Heart left ventricle (tissue), 16 donors: ENCODE results near the gene ZDHHC14. TPM values are rescaled to one million over a fixed set of nuclear protein-coding genes. Genes with fewer than 3 reads are reported as not detected.

ENCODE experiments used
- ATAC-seq, 4 donors: fragments of 200-7000 bp; cut with Tn5 transposase; one replicate each; pipeline ENCODE4 v1.9.1; 2020 to 2022; ENCODE audit warnings: moderate library complexity in 4 of 4, mild to moderate bottlenecking in 3 of 4, moderate number of reproducible peaks in 1 of 4
- DNase-seq, 5 donors: peaks; one replicate each; pipeline ENCODE4 v3.0.0-alpha.2; 2020
- H3K27ac ChIP-seq, 12 donors: fragments of 200-600 bp; sonication (generic) in 4 of 12; one replicate each; pipeline versions ENCODE4 v1.5.0 to v1.8.0; 2016 to 2022; ENCODE audit warnings: mild to moderate bottlenecking in 2 of 12
- H3K27me3 ChIP-seq, 9 donors: fragments of 200-600 bp; sonication (generic) in 2 of 9; one replicate each; pipeline versions ENCODE4 v1.5.1 to v1.8.0; 2016 to 2022; ENCODE audit warnings: mild to moderate bottlenecking in 3 of 9
- H3K36me3 ChIP-seq, 9 donors: fragments of 200-600 bp; sonication (generic) in 2 of 9; one replicate each; pipeline versions ENCODE4 v1.5.0 to v1.8.0; 2018 to 2022; ENCODE audit warnings: mild to moderate bottlenecking in 2 of 9
- H3K4me1 ChIP-seq, 12 donors: fragments of 200-600 bp; sonication (generic) in 4 of 12; one replicate each; pipeline versions ENCODE4 v1.5.0 to v1.8.0; 2016 to 2022; ENCODE audit warnings: mild to moderate bottlenecking in 3 of 12
- H3K4me3 ChIP-seq, 12 donors: fragments of 200-600 bp; sonication (generic) in 4 of 12; one replicate each; pipeline versions ENCODE4 v1.5.0 to v1.8.0; 2017 to 2022; ENCODE audit warnings: mild to moderate bottlenecking in 9 of 12, moderate library complexity in 4 of 12
- H3K9me3 ChIP-seq, 12 donors: fragments of 200-600 bp; sonication (generic) in 4 of 12; one replicate each; pipeline versions ENCODE4 v1.5.0 to v1.8.0; 2016 to 2022; ENCODE audit warnings: mild to moderate bottlenecking in 1 of 12
- POLR2A ChIP-seq, 2 donors: fragments of 450-650 bp; IDR thresholded peaks; one replicate each; pipeline ENCODE4 v1.6.1; 2017; ENCODE audit warnings: antibody characterized with exemption in 2 of 2, mild to moderate bottlenecking in 2 of 2, moderate library complexity in 2 of 2
- WGBS, 4 donors: extraction: QIAGEN DNeasy Blood & Tissue Kit in 2 of 4; methylation state at CpG; one replicate each; pipeline versions ENCODE4 v1.1.5 to v1.1.7; 2013 to 2018; 5-methylcytosine and 5-hydroxymethylcytosine counted together
- intact Hi-C, 10 donors: fragments of 100-400 bp; cut with DNase I; formaldehyde crosslinking; loops; one replicate each; pipeline versions ENCODE4 v1.11.1 to v1.14.2; 2022
- polyA plus RNA-seq, 2 donors: library from polyadenylated mRNA; stranded (reverse); fragments of 200-250 nt; gene quantifications; one replicate each; pipeline ENCODE4 v1.2.3, GENCODE V29; 2013
- total RNA-seq, 9 donors: library from RNA; depleted of rRNA in 2 of 9; stranded (reverse); fragments of >200 nt in 2 of 9; fragmentation: NEBNext Ultra II Directional in 3 of 9; extraction: Animal tissue kit (Norgen Biotek cat#: 25700) in 3 of 9; gene quantifications; one replicate each; pipeline versions ENCODE4 v1.1.0 to v1.2.4, GENCODE V29; 2016 to 2023
- TF ChIP-seq, protein P1 (sequence below), 12 donors: fragments of 200-600 bp; sonication (generic) in 4 of 12; IDR thresholded peaks; one replicate each; pipeline versions ENCODE4 v1.5.0 to v1.8.0; 2018 to 2022; ENCODE audit warnings: antibody characterized with exemption in 12 of 12, mild to moderate bottlenecking in 5 of 12
- donor health status: ischemic (EF 13 %, LVEDD 7.1; RV severe dilation, severe dysfunction).
- donor health status: healthy with polysubstance abuse.
- donor health status: DM: no; HTN: yes; CAD: no.
- donor health status: DM: no; HTN: no; CAD: no.
- donor health status: ischemic (EF 25% LVEDD 6.9; RV normal size, moderate dysfunction).
- donor health status: ischemic (EF 25% LVEDD 5.7; RV mildly dilated, moderate dysfunction).
- donor health status: healthy.
- donor health status: DM: yes; HTN: yes; CAD: no.
- donor health status: ischemic (EF 35%, LVEDD 5.7; RV mildly dilated, moderate dysfunction).
- donor health status: nonischemic (EF 11% LVEDD 7.7; RV severe dilation, severe dysfunction).
- donor health status: DM: yes; HTN: yes; CAD: no.
- donor health status: PGD.
- donor health status: ischemic (EF 29% LVEDD 5.4; RV normal size, mild dysfunction).
- donor health status: nonischemic (EF 23%, LVEDD 6.1; RV moderate dilation, normal function).

ZDHHC14 gene
- total and polyA plus RNA-seq, 11 donors, result 7.0 to 25.8 (median 15.4) TPM

DNA sequence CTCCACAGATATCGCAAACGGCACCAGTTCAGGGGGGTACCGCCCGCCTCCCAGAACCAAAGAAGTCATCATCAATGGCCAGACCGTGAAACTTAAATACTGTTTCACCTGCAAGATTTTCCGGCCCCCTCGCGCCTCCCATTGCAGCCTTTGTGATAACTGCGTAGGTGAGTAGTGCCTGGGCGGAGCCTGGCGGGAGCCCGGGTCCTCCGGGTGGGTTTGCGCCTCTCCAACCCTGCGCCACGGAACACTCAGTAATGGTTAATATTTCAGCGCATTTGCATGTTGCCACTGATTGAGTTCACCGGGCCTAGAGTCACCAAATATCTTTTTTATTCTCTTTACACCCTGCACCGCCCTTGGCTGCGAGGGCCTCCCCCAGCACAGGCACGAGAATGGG is 212.0 kb downstream of the ZDHHC14 start:
- Histone ChIP-seq H3K4me3 (peak overlapping the region in 1 of 12 donors; percentile 34), H3K4me1 (peaks cover 0 to 8% (median 2%) of the 10 kb centered on the region in 12 donors), H3K27me3 (no peaks in the 10 kb centered on the region), H3K27ac (no peak overlapping the region), H3K36me3 (peaks cover 0 to 7% (median 0%) of the 10 kb centered on the region in 9 donors), H3K9me3 (peaks cover 0 to 20% (median 2%) of the 10 kb centered on the region in 12 donors)
- no peak for DNase-seq
- no peak for ATAC-seq
- intact Hi-C loops, result loop anchor here in 3 of 10 donors (10.0 kb wide), 2 partner anchors 208 to 268 kb away; partner anchors contain the start of genes ZDHHC14 (in 2 of the 3) and TMEM242 (in 1 of the 3)
- TF ChIP-seq POLR2A (IDR thresholded peaks at IDR 0.05), result no peak
- TF ChIP-seq, protein P1, sequence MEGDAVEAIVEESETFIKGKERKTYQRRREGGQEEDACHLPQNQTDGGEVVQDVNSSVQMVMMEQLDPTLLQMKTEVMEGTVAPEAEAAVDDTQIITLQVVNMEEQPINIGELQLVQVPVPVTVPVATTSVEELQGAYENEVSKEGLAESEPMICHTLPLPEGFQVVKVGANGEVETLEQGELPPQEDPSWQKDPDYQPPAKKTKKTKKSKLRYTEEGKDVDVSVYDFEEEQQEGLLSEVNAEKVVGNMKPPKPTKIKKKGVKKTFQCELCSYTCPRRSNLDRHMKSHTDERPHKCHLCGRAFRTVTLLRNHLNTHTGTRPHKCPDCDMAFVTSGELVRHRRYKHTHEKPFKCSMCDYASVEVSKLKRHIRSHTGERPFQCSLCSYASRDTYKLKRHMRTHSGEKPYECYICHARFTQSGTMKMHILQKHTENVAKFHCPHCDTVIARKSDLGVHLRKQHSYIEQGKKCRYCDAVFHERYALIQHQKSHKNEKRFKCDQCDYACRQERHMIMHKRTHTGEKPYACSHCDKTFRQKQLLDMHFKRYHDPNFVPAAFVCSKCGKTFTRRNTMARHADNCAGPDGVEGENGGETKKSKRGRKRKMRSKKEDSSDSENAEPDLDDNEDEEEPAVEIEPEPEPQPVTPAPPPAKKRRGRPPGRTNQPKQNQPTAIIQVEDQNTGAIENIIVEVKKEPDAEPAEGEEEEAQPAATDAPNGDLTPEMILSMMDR (IDR thresholded peaks at IDR 0.05), result no peak
- 89 to 97% (median 94%) methylated on average over 21 of the region's 21 CpGs for WGBS, 4 donors

DNA sequence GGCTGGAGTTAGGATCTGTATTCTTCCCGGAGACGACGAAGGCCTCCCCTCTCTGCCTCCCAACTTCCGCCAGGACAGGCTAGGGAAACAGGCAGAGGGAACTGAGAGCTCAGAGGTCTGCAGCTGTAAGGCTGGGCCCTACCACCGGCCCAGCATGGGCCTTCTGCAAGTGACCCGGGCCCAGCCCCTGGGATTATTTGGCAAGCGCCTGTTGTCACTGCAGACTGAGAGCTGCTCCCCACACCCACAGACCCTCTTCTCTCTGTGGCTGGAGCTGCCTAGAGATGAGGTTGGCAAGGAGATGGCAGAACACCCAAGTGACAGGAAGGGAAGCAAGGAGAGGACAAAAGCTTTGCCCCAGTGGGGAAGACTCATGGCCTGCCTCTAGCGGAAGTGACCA is 212.6 kb downstream of the ZDHHC14 start:
- Histone ChIP-seq H3K27ac (no peak overlapping the region), H3K4me3 (no peak overlapping the region), H3K36me3 (peaks cover 0 to 7% (median 0%) of the 10 kb centered on the region in 9 donors), H3K27me3 (no peaks in the 10 kb centered on the region), H3K9me3 (peaks cover 0 to 20% (median 2%) of the 10 kb centered on the region in 12 donors), H3K4me1 (peaks cover 0 to 10% (median 2%) of the 10 kb centered on the region in 12 donors)
- intact Hi-C loops, result loop anchor here in 3 of 10 donors (10.0 kb wide), 2 partner anchors 209 to 269 kb away; partner anchors contain the start of genes ZDHHC14 (in 2 of the 3) and TMEM242 (in 1 of the 3)
- no peak for TF ChIP-seq POLR2A (IDR thresholded peaks at IDR 0.05)
- TF ChIP-seq, protein P1 (IDR thresholded peaks at IDR 0.05), result no peak
- 83 to 88% (median 85%) methylated on average over 7 to 8 of the region's 8 CpGs for WGBS, 4 donors
- no peak for ATAC-seq
- no peak for DNase-seq

DNA sequence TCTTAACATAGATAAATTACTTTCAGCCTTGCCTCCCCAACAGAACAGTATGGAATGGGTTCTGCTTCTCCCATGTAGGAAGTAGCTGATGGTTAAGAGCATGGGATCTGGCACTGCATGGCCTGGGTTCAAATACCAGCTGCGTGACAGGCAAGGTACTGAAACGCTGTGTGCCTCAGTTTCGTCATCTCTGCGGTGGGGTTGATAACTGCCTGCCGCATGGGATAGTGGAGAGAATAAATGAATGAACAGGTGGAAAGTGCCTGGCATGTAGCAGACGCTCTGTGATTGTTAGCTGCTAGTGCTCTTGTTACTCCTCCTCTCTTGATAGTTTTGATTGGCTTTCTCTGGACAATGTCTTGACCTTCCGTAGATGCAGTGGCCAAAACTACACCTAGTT is 213.3 kb downstream of the ZDHHC14 start:
- Histone ChIP-seq H3K4me1 (peaks cover 0 to 10% (median 2%) of the 10 kb centered on the region in 12 donors), H3K9me3 (peaks cover 0 to 13% (median 2%) of the 10 kb centered on the region in 12 donors), H3K36me3 (peaks cover 0 to 14% (median 0%) of the 10 kb centered on the region in 9 donors), H3K27ac (no peak overlapping the region), H3K4me3 (no peak overlapping the region), H3K27me3 (no peaks in the 10 kb centered on the region)
- TF ChIP-seq POLR2A (IDR thresholded peaks at IDR 0.05), result no peak
- TF ChIP-seq, protein P1 (IDR thresholded peaks at IDR 0.05), result no peak
- DNase-seq (no peak), ATAC-seq (no peak)
- intact Hi-C loops, result loop anchor here in 3 of 10 donors (10.0 kb wide), 2 partner anchors 209 to 269 kb away; partner anchors contain the start of genes ZDHHC14 (in 2 of the 3) and TMEM242 (in 1 of the 3)
- 91 to 97% (median 95%) methylated on average over 7 of the region's 7 CpGs for WGBS, 4 donors

DNA sequence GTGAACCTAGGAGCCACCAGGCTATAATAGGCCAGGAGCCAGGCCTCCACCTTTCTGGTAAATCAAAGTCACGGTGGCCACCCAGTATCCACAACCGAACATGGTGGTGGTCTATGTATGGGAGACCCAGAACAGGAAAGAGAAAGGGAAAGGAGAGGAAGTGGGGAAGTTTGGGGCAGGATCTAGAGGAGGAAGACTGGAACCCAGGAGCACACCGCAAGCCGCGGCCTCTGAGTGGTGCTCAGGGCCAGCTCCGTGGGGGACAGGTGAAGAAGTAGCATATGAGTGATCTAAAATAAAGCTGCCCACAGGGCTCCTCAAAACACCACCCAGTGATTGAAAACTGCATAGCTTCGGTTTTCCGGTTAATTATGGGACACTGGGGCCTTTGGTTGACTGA is 214.8 kb downstream of the ZDHHC14 start:
- ATAC-seq (no peak), DNase-seq (no peak)
- TF ChIP-seq POLR2A (IDR thresholded peaks at IDR 0.05), result no peak
- TF ChIP-seq, protein P1 (IDR thresholded peaks at IDR 0.05), result no peak
- WGBS, 4 donors, result 91 to 96% (median 93%) methylated on average over 8 of the region's 8 CpGs
- Histone ChIP-seq H3K4me3 (no peak overlapping the region), H3K27ac (no peak overlapping the region), H3K4me1 (peaks cover 0 to 10% (median 2%) of the 10 kb centered on the region in 12 donors), H3K27me3 (no peaks in the 10 kb centered on the region), H3K36me3 (peaks cover 0 to 22% (median 0%) of the 10 kb centered on the region in 9 donors), H3K9me3 (no peaks in the 10 kb centered on the region)
- intact Hi-C loops, result loop anchor here in 9 of 10 donors (2.0 to 10.0 kb wide), 7 partner anchors 211 to 281 kb away; partner anchors contain the start of genes ZDHHC14 (in 4 of the 9) and TMEM242 (in 3 of the 9)
